ENCODE results near the gene SLC29A2. TPM values are rescaled to one million over a fixed set of nuclear protein-coding genes. Genes with fewer than 3 reads are reported as not detected.

SLC29A2 gene
- total RNA-seq, 1 donor from 2014 or later, result 8.8 TPM

DNA sequence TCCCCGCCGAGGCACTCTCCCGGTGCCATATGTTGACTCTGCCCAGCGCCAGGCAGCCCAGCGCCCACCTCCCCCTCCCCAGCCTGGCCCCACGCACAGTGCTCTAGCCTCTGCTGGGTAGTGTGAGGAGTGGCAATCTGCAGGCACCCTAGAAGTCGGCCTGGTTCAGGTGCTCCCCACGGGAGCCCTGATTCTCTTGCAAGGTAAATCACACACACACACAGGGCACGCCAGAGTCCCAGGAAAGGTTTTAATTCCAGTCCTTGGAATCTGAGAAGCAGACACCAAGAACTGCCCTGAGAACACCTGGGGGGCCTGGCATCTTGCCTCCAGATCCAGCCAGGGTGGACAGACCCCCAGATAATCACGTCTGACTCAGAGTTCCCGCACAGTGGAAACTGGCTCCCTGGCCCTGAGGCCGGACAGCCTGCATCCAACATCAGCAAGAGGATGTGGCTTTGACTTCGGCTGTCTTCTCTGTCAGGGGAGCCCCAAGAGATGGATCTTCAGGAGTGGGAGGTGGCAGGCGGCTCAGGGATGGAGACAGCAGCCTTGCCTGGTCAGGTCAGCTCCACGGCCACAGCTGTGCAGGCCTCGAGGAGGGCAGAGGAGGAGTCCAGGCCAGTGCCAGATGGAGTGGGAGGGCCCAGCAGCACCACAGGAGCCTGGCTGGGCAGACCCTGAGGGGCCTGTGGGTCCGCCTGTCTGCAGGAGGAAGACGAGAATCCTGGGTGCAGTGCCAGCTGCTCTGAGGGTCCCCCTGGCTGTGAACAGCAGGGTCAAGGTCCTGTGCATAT, 34.3 kb downstream of the SLC29A2 start:
- intact Hi-C loops (cut with DNase I), result no loop called here
- no peak for DNase-seq (ENCODE audit: low spot score)

DNA sequence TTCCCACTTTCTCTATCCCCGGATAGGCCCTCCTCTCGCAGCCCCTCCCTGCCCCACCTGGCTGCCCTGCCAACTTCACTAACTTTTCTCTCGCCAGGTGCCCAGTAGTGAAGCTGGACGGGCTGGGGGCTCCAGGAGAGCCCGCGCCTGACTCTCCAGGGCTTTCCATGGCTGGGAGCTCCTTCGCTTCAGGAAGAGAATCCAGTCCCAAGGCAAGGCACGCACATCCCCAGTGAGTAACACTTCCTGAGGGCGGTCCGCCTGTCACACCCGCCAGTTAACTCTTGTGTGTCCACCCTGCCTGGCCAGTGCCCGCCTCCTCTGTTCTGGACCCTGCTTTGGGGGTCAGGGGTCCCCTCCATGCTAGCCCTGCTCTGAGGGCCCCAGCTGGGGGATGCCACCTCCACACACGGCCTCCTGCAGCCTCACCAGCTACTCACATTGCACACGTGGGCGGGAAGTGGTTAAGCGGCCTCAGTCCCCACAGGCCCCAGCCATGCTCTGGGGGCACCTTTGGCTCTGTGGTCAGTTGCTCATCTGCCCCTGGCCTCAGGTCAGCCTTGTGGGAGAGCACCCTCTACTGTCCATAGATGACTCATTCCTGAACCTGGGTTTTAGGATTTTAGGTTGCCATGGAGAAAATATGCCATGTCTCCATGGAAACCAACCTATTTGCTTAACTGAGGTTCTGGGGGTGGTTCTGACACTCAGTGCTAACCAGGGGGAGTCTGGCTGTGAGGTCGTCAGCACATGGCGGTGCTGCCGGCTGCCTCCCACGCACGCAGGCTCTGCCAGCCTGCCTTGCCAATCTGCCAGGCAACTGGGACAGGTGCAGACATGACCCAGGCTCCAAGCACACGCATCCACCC, 35.1 kb downstream of the SLC29A2 start, which contains the start of gene RIN1:
RIN1 (minus strand) TSS at position 201 of the 869 bp plus-strand sequence; CDS start at position 169, 32 bp downstream.
- intact Hi-C loops (cut with DNase I), result no loop called here
- DNase-seq (ENCODE audit: low spot score), result peak; percentile 85

DNA sequence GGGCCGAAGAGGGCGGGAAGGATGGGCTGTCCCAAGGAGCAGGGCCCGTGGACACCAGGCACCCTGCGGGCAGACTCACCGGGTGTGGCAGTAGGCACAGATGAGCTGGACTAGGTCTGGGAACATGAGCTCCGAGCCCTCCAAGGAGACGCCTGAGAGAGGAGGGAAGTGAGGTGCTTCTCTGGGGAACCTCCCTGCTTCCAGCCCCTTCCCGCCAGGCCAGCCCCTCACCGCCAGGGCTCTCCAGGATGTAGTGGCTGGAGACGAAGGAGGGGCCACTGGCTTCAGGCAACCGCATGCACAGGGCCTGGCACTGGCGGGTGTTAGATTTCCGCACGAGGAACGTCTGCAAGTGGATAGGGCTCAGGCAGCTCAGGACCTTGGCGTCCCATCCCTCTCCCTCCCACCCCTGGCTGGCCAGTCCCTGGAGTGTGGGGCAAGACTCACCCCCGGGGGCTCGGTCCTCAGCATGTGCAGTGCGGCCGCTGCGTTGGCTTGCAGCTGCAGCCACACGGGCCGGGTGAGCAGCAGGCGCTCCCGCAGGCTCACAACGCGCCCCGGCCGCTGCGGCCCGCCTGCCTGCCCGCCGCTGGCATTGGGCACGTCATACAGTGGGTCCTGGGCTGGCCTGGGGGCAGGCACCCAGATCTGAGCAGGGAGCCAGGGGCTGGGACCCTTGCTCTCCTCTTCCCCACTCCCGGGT, 35.9 kb downstream of the SLC29A2 start:
- no peak for DNase-seq (ENCODE audit: low spot score)
- intact Hi-C loops (cut with DNase I), result no loop called here

DNA sequence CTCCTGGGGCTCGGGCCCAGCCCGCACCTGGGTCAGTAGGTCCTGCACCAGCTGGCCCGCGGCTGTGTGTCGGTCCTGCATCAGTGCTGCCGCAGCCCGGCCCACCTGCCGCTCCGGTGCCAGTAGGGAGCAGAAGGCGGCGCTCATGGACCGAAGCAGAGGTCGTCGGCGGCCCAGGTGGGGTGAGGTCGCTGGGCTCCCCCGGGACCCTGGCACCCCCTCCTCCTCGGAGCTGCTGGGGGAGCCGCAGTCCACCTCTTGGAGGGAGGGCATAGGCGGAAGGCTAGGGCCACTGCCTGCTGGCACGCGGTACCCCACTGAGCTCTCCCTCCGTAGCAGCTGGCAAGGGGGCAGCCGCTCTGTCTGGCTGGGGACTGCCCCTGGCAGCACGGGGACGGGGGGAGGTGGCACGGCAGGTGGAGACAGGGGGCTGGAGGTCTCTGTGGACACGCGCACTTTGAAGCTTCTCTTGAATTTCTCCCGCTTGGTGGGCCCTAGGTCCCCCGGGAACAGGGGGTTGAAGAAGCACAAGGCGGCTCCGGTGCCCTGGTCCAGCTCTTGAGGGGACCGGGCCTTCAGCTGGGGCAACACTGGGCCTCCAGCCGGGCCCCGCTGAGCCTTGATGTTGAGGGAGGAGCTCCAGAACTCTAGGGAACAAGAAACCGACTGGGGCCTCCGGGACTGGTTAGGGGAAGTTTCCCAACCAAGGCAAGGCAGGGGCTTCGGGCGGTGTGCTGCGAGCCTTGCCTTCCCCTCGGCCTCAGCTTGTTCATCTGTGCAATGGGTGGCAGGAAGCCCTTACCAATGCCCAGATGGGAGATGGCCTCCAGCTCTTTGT, 36.7 kb downstream of the SLC29A2 start:
- DNase-seq (ENCODE audit: low spot score), result no peak
- intact Hi-C loops (cut with DNase I), result no loop called here

DNA sequence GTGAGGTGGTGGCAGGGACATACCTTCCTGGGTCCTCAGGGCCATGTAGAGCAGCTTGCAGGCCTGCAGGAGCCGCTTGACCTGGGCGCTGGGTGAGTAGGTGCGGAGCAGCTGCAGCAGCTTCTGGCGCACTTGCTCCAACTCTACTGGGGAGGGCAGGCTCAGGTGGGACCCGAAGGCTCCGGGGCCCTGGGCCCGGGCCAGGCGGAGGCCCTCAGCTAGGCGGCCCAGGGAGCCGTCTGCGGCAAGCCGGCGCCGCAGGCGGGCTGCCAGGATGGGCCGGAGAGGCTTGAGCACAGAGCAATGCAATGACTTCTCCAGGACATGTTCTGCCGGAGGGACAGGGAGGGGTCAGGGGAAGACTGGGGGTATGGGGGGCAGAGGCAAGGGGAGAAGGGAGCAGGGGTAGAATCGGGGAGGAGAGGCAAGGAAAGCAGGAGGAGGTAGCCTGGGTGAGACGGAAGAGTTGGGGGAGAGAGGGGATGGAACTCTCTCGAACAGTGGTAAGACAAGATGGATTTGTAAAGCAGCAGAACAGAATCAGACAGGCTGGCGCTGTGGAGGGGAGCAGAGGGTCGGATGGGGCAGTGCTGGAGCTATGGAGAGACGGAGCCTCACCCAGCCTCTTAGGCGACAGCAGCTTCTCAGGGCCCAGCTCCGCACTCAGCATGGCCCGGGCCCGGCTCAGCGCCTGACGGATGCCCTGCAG, 37.5 kb downstream of the SLC29A2 start:
- no peak for DNase-seq (ENCODE audit: low spot score)
- intact Hi-C loops (cut with DNase I), result no loop called here

DNA sequence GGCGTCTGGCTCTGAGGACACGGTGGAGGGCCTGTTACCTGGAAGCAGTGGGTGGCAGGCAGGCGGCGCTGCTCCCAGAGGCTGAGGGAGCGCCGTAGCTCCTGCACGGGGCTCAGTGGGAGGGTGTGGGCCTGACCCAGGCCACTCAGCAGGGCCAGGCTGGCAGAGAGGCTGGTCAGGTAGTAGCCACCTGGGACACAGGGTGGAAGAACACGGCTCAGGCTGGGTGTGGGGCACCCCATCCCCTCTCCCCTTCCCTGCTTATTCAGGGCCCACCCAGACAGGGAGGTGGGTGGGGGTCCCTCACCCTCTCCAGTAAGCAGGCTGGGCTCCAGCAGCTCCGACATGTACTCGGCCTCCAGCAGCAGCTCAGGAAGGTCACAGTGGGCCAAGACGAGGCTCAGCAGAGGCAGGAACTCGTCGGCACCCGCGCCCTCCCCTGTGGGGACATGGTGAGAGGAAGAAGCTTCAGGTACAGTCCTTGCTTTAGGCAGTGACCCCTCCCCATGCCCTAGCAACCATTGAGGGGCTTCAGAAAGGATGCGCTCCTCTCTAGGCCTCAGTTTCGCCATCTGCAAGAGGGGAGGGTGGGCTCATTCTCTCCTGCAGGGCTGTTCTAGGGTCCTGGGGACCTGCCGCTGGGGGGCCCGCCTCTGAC, 38.2 kb downstream of the SLC29A2 start:
- no peak for DNase-seq (ENCODE audit: low spot score)
- intact Hi-C loops (cut with DNase I), result no loop called here

DNA sequence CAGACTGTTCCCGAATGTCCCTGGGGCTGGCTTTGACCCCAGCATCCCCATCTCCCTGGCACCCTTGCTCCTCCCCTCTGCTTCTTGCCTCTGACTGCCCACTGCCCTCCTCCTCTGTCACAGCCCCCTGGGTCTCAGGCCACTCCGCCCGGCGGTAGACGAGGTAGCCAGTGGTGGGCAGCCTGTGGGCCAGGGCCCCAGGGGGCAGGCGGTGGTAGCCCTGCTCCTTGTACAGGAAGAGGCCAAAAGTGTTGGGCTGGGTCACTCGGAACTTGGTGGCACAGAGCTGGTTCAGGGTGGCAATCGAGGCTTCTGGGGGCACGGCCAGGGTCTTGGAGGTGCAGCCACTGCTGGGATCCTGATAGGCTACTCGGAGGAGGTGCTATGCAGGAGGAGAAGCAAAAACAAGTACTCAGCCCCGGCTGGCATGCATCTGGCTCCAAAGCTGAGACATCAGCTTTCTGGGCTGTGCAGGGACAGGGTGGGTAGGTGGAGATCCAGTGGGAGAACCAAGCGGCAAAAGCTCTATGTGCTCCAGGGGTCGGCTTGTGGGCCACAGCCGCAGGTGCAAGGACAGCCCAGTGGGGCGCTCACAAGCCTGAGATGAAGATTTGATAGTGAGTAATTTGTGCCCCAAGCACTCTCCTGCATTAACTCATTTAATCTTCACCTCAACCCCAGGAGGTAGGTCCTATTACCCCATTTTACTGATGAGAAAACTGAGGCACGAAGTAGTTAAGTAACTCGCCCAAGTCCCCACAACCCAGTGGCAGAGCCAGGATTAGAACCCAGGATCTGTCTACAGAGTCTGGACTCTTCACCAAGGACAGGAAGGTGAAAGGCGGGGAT, 39.0 kb downstream of the SLC29A2 start:
- no peak for DNase-seq (ENCODE audit: low spot score)
- intact Hi-C loops (cut with DNase I), result no loop called here

DNA sequence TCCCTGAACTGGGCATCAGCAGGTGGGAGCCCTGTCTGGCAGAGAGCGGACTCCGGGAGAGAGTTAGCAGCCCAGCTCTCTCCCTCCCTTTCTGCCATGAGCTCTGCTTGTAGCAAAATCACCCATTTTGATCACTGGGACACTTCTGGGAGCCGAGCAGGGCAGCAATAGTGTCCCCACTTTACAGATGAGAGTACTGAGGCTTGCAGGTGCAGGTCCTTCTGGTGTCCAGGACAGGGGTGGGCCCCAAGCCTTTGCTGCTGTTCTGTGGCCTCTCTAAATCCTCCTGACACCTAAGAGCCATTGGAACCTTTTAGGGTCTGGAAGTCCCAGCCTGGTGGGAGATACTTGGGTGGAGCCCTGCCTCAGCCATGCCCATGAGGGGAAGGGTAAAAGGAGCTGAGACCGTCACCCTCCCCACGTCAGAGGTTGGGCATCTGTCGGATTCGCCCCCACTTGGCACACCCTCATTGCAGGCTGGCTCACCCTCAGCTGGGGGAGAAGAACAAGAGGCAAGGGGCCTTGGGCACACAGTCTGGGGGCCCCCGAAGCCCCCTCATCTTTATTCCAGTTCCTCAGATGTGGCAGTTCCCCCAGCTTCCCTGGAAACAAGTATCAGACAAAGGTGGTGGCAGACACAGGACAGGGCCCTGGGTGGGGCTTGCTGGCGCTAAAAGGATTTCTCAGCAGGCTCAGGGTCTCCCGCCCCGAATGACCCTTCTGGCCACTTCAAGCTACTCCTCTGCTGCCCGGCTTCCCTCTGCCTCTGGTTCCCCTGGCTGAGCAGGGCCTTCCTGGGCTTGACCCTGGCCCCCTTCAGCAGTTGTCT, 39.8 kb downstream of the SLC29A2 start:
- no peak for DNase-seq (ENCODE audit: low spot score)
- intact Hi-C loops (cut with DNase I), result no loop called here

DNA sequence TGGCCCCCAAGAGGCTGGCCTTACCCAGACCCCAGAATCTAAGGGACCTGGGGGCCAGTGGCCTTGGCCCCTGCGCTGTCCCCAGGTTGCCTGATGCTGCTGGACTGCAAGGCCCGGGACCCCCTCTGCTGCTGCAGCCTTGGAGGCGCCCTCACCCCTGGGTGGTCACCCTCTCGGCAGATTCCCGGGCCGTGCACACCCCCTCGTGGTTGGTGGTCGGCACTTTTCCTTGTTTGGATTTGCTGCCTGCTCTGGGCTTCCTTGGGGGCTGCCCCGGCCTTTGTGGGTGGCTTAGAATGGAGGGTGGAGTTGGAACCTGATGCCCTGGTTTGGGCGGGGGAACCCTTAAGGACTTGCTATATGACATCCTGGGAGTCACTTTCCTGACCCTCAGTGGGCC, 40.6 kb downstream of the SLC29A2 start:
- no peak for DNase-seq (ENCODE audit: low spot score)
- intact Hi-C loops (cut with DNase I), result no loop called here

DNA sequence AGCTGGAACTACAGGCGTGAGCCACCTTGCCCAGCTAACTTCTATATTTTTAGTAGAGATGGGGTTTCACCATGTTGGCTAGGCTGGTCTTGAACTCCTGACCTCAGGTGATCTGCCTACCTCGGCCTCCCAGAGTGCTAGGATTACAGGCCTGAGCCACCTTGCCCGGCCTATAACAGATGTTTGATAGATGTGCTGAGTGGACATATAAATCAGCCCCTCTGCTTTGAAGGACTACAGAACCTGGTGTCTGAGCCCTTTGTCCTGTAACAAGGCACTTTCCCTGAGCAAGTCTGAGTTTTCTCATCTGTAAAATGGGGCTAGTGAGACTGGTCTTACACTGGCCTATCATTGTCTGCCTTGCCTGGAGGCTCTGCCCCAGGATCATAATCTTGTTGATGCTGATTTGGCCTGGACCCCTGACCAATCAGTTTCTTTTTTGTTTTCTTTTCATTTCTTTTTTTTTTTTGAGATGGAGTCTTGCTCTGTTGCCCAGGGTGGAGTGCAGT, 42.3 kb downstream of the SLC29A2 start:
- DNase-seq (ENCODE audit: low spot score), result no peak
- intact Hi-C loops (cut with DNase I), result no loop called here

DNA sequence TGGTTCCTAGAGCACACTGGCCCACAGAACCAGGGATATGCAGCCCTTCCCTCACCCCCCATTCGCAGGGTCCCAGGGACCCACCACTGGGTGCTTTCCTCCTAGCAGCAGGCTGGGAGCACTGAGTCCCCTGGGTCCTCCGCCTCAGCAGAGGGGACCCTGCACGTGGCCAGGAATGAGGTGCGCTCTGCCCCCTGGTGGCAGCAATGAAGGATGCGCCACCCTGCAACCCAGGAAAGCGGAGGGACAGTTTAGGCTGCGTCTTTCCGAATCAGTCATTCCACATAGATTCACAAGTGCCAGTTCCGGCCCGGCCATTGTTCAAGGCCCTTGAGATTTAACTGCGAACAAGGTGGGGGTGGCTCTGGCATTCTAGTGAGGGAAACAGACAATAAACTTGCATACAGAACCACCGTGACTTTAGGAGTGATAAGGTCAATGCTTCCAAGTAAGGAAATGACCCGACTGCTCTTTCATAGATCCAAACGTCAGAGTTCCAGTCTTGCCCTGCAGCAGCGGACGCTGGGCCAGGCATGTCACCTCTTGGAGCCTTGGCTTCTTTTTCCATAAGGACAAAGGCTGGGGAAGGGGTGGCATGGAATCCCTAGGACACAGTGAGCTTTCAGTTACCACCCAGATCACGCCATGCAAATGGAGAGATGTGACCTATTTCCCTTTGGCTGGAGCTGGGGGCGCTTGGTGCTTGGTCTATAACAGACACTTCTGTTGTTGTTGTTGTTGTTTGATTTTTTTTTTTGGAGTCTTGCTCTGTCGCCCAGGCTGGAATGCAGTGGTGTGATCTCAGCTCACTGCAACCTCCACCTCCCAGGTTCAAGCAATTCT, 43.0 kb downstream of the SLC29A2 start:
- DNase-seq (ENCODE audit: low spot score), result peak; percentile 88

DNA sequence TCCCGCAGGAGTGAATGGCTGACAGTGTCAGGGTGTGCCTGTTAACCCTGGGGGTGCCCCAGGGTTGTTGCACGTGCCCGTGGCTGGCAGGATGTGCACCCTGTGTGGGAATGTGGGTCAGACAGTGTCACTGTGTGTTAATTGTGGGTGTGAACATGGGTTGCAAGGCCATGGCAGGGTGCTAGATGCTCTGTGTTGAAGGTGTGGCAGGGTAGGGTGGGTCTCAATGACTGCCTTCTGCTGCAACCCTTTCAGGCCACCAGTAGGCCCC, 43.6 kb downstream of the SLC29A2 start:
- DNase-seq (ENCODE audit: low spot score), result no peak
- intact Hi-C loops (cut with DNase I), result loop anchor here (1.0 kb wide), 1 partner anchor 16 kb away; no protein-coding TSS in a partner anchor

More for the DNA sequence above, 43.0 kb downstream of the SLC29A2 start:
- intact Hi-C loops (cut with DNase I), result loop anchor here (1.0 kb wide), 1 partner anchor 16 kb away; no protein-coding TSS in a partner anchor

DNA sequence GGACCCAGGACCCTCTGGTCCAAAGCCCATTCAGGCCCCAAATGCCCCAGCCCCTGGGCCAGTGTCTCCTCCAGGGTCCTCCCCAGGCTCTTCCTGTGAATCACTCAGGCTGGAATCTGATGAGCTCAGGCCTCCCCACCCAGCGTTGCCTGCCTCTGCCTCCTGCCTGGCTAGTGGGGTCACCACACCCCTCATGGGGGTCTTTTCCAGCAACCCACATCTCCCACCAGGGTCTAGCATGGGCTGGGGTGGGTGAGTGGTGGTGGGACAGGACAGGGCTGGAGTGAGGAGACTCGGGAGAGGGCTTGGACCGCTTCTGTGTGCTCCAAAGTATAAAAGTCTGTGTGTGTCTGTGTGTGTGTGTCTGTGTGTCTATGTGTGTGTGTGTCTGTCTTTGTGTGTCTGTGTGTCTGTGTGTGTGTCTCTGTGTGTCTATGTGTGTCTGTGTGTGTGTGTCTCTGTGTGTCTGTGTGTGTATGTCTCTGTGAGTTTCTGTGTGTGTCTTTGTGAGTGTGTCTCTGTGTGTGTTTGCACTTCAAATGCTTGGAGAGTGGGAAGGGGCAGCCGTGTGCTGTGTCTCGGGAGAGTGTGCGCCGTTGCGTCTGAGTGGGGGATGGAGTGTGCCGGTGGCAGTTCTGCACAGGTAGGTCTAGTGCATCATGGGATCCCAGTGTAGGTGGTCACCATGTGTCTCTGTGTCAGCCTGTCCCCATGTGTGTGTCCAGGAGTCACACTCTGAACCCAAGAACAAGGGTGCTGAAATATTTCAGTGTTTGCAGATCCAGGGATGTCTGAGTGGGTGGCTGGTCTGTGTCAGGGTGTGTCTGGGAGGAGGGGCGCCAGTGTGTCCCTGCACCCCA, 44.2 kb downstream of the SLC29A2 start:
- no peak for DNase-seq (ENCODE audit: low spot score)

More for the DNA sequence above, 44.2 kb downstream of the SLC29A2 start:
- intact Hi-C loops (cut with DNase I), result loop anchor here (1.0 kb wide), 1 partner anchor 15 kb away; no protein-coding TSS in a partner anchor

All from cardiac septum (tissue), 1 donor.